A549 (cell line): ENCODE measurements around the gene ID3. TPM values are rescaled to one million over a fixed set of nuclear protein-coding genes. Genes with fewer than 3 reads are reported as not detected.
A peak's percentile ranks its signal among the peaks of the same experiment; 100 is the strongest.

Source experiments
- ATAC-seq, 2 experiments: fragments of 200-7000 bp in 1 of 2; fragments of >200 bp in 1 of 2; cut with Nextera tagmentation in 1 of 2; cut with Tn5 transposase in 1 of 2; 3 replicates each; pipeline versions ENCODE4 v1.8.0 to v1.9.1; 2018 to 2020; ENCODE audit warnings: mild to moderate bottlenecking in 1 of 2, moderate library complexity in 1 of 2
- CTCF ChIA-PET: fragments of 300-600 bp; sonication (Branson Sonifier 250); formaldehyde crosslinking; extraction: SDS; loops from one replicate; lab custom pipeline; 2021; ENCODE audit warnings: antibody characterized with exemption, inconsistent platforms; lab: Yijun Ruan, JAX
- POLR2A ChIA-PET: fragments of 350-600 bp; formaldehyde crosslinking; extraction: SDS; loops from one replicate; lab custom pipeline; 2021; ENCODE audit warnings: antibody characterized with exemption, inconsistent platforms; lab: Yijun Ruan, JAX
- DNase-seq, 2 experiments: peaks; one replicate each; pipeline versions ENCODE4 v3.0.0 to v3.0.0-alpha.2; 2011 to 2016; ENCODE audit warnings: low read depth in 1 of 2, low spot score in 1 of 2
- FAIRE-seq: peaks from 2 replicates; lab custom pipeline; 2011; peaks lifted over from hg19 to GRCh38; lab: Jason Lieb, UNC
- H3K27ac ChIP-seq, 2 experiments: fragments of >200 bp; sonication (Bioruptor Twin); formaldehyde crosslinking; 3 replicates each; pipeline ENCODE4 v1.5.1; 2016 to 2017
- H3K4me1 ChIP-seq: fragments of >200 bp; sonication (Bioruptor Twin); formaldehyde crosslinking; 3 replicates; pipeline ENCODE4 v1.6.1; 2016
- H3K4me2 ChIP-seq: fragments of >200 bp; sonication (Bioruptor Twin); formaldehyde crosslinking; 3 replicates; pipeline ENCODE4 v1.6.1; 2016
- H3K4me3 ChIP-seq: fragments of >200 bp; sonication (Bioruptor Twin); formaldehyde crosslinking; 3 replicates; pipeline ENCODE4 v1.5.1; 2016
- H3K9me3 ChIP-seq: fragments of >200 bp; sonication (Bioruptor Twin); formaldehyde crosslinking; 3 replicates; pipeline ENCODE4 v1.6.1; 2016
- BCL3 ChIP-seq: fragments of >200 bp; sonication (Bioruptor Twin); formaldehyde crosslinking; IDR thresholded peaks from 3 replicates; pipeline ENCODE4 v1.6.1; 2016
- CEBPB ChIP-seq, 2 experiments: fragments of >200 bp in 1 of 2; sonication (Bioruptor Twin) in 1 of 2; formaldehyde crosslinking in 1 of 2; IDR thresholded peaks; 2 replicates each; pipeline ENCODE4 v1.6.1; 2012 to 2016
- CHD2 ChIP-seq: fragments of 150-350 bp; IDR thresholded peaks from 2 replicates; pipeline ENCODE4 v1.6.1; 2014; ENCODE audit warnings: low read length; ENCODE audit not compliant: partially characterized antibody
- CHD4 ChIP-seq: fragments of 200-600 bp; sonication (generic); IDR thresholded peaks from 2 replicates; pipeline ENCODE4 v1.6.1; 2016; ENCODE audit warnings: antibody characterized with exemption, mild to moderate bottlenecking, borderline replicate concordance
- EP300 ChIP-seq, 2 experiments: fragments of >200 bp; sonication (Bioruptor Twin); formaldehyde crosslinking; IDR thresholded peaks; 2 replicates in 1 of 2; 3 replicates in 1 of 2; pipeline ENCODE4 v1.6.1; 2016 to 2017
- ESRRA ChIP-seq: fragments of 150-350 bp; IDR thresholded peaks from 2 replicates; pipeline ENCODE4 v1.6.1; 2014; ENCODE audit warnings: mild to moderate bottlenecking, low read length, borderline replicate concordance
- FOSB ChIP-seq: fragments of 250-450 bp; sonication (Bioruptor Pico); IDR thresholded peaks from 2 replicates; pipeline ENCODE4 v1.5.0; 2020; ENCODE audit warnings: mild to moderate bottlenecking, moderate library complexity
- FOSL2 ChIP-seq, 2 experiments: fragments of 450-650 bp in 1 of 2; fragments of >200 bp in 1 of 2; sonication (Bioruptor Twin) in 1 of 2; formaldehyde crosslinking; IDR thresholded peaks; 2 replicates each; pipeline versions ENCODE4 v1.5.0 to v1.6.1; 2016 to 2020; ENCODE audit warnings: mild to moderate bottlenecking in 1 of 2, moderate library complexity in 1 of 2
- GATA3 ChIP-seq: IDR thresholded peaks from 2 replicates; pipeline ENCODE4 v1.6.1; 2012; ENCODE audit warnings: borderline replicate concordance
- HES2 ChIP-seq: fragments of >200 bp; sonication (Bioruptor Twin); formaldehyde crosslinking; IDR thresholded peaks from 2 replicates; pipeline ENCODE4 v1.6.1; 2016
- HOXA7 ChIP-seq: fragments of 250-450 bp; sonication (Bioruptor Pico); IDR thresholded peaks from 2 replicates; pipeline ENCODE4 v1.5.0; 2020; ENCODE audit warnings: mild to moderate bottlenecking, moderate library complexity
- HOXB5 ChIP-seq: fragments of 250-450 bp; sonication (Bioruptor Pico); IDR thresholded peaks from 2 replicates; pipeline ENCODE4 v1.5.0; 2020; ENCODE audit warnings: mild to moderate bottlenecking, moderate library complexity
- JUN ChIP-seq, 2 experiments: fragments of >200 bp; sonication (Bioruptor Twin); formaldehyde crosslinking; IDR thresholded peaks; 2 replicates in 1 of 2; 3 replicates in 1 of 2; pipeline ENCODE4 v1.6.1; 2016 to 2017
- KDM1A ChIP-seq: fragments of 200-600 bp; sonication (generic); IDR thresholded peaks from 2 replicates; pipeline ENCODE4 v1.6.1; 2016; ENCODE audit warnings: low read depth, mild to moderate bottlenecking
- MAX ChIP-seq: IDR thresholded peaks from 2 replicates; pipeline ENCODE4 v1.6.1; 2012
- MYC ChIP-seq: IDR thresholded peaks from 2 replicates; pipeline ENCODE4 v1.6.1; 2012; ENCODE audit warnings: mild to moderate bottlenecking, inconsistent platforms, low read length, improper control_type of control experiment, borderline replicate concordance
- PBX3 ChIP-seq: IDR thresholded peaks from 2 replicates; pipeline ENCODE4 v1.6.1; 2012
- POLR2A ChIP-seq: IDR thresholded peaks from 2 replicates; pipeline ENCODE4 v1.6.1; 2012; ENCODE audit warnings: mild to moderate bottlenecking, low read length
- POLR2AphosphoS2 ChIP-seq: conservative IDR thresholded peaks from 2 replicates; pipeline ENCODE4 v1.6.1; 2012; ENCODE audit warnings: low read length, improper control_type of control experiment, inconsistent platforms
- RARB ChIP-seq: fragments of 250-450 bp; sonication (Bioruptor Pico); IDR thresholded peaks from 2 replicates; pipeline ENCODE4 v1.8.0; 2021; ENCODE audit warnings: mild to moderate bottlenecking, moderate library complexity
- REST ChIP-seq: fragments of 200-600 bp; sonication (generic); IDR thresholded peaks from 2 replicates; pipeline ENCODE4 v1.6.1; 2016; ENCODE audit warnings: antibody characterized with exemption, mild to moderate bottlenecking, moderate library complexity
- SREBF2 ChIP-seq: fragments of 450-650 bp; IDR thresholded peaks from 2 replicates; pipeline ENCODE4 v1.6.1; 2014; ENCODE audit warnings: mild to moderate bottlenecking, moderate library complexity
- TP53 ChIP-seq: fragments of 250-450 bp; sonication (Bioruptor Pico); IDR thresholded peaks from 2 replicates; pipeline ENCODE4 v1.5.0; 2021; ENCODE audit warnings: mild to moderate bottlenecking, moderate library complexity
- ZFP36 ChIP-seq: fragments of 450-650 bp; IDR thresholded peaks from 2 replicates; pipeline ENCODE4 v1.6.1; 2014; ENCODE audit warnings: borderline replicate concordance; ENCODE audit not compliant: partially characterized antibody
- ZSCAN20 ChIP-seq: fragments of 250-450 bp; sonication (Bioruptor Pico); IDR thresholded peaks from 2 replicates; pipeline ENCODE4 v1.8.0; 2022; ENCODE audit warnings: mild to moderate bottlenecking, moderate library complexity
- WGBS: methylation state at CpG from one replicate; pipeline ENCODE4 v1.1.6; 2017; ENCODE audit errors: missing lambda C conversion rate; 5-methylcytosine and 5-hydroxymethylcytosine counted together
- polyA plus RNA-seq, 4 experiments: library from polyadenylated mRNA; depleted of rRNA in 3 of 4; stranded (reverse); fragments of >200 nt; fragmentation: RNase III in 1 of 4; extraction: RNeasy Plus Mini Kit Qiagen cat#74134 plus additional on column Dnase treatment in 1 of 4; gene quantifications; 2 replicates in 3 of 4; 3 replicates in 1 of 4; pipeline ENCODE4 v1.2.3, GENCODE V29; 2011 to 2017

Gene ID3
- polyA plus RNA-seq, 2 of the 4 experiments (the other 2 are of a cell fraction): 171 to 336 TPM

- H3K4me1 ChIP-seq: peaks cover 49% of the 10 kb centered on the region
- POLR2A ChIA-PET: interaction anchor here (0.6 to 11.2 kb wide), 12 partner anchors 8 to 1531 kb away, joined by 3 to 168 read pairs (median 12); partner anchors contain the start of genes ELOA and RPL11
- peak overlapping the region; percentile 77 for H3K4me2 ChIP-seq
- H3K4me3 ChIP-seq: peak overlapping the region; percentile 92
- peak in 1 of 2 experiments; percentile 87 for DNase-seq
- no peak for FAIRE-seq
- CTCF ChIA-PET: interaction anchor here (0.6 to 29.3 kb wide), 10 partner anchors 11 to 89 kb away, joined by 3 to 699 read pairs (median 4); no protein-coding TSS in a partner anchor
- peak overlapping the region; percentile 96 to 98 for H3K27ac ChIP-seq
- TF ChIP-seq MYC: peak; percentile 8; the same call in 1 of the 2 replicates
- peak; percentile 61 for TF ChIP-seq MAX
- TF ChIP-seq HOXB5: 0 out of 2 replicates have a peak, but pooled peaks have one; percentile 48
- TF ChIP-seq POLR2AphosphoS2: peak; percentile 91
- no peak for TF ChIP-seq KDM1A
- TF ChIP-seq REST: peak; percentile 19; the same call in 1 of the 2 replicates
- TF ChIP-seq GATA3: peak; percentile 53; the same call in 1 of the 2 replicates
- TF ChIP-seq FOSB (CRISPR knock-in tag): peak; percentile 97
- TF ChIP-seq HES2: no peak
- TF ChIP-seq TP53: peak; percentile 92; the same call in 1 of the 2 replicates
- TF ChIP-seq JUN (IDR thresholded peaks at IDR 0.05): no peak; a peak in 2 of 5 replicates
- TF ChIP-seq SREBF2: no peak
- 0 out of 4 replicates have a peak, but pooled peaks of 1 of the 2 experiments have one; percentile 18 for TF ChIP-seq CEBPB (IDR thresholded peaks at IDR 0.05)
- peak; percentile 88; the same call in 1 of the 2 replicates for TF ChIP-seq ESRRA
- TF ChIP-seq PBX3: peak; percentile 89
- peak; percentile 97 for TF ChIP-seq HOXA7 (CRISPR knock-in tag)
- no peak for TF ChIP-seq CHD4
- TF ChIP-seq CHD2: peak; percentile 15
- peak; percentile 74 for TF ChIP-seq POLR2A
- no peak for TF ChIP-seq ZSCAN20 (CRISPR knock-in tag)
- no peak for TF ChIP-seq FOSL2 (IDR thresholded peaks at IDR 0.05)
- peak; percentile 75 for TF ChIP-seq FOSL2 (CRISPR knock-in tag; IDR thresholded peaks at IDR 0.05)
- TF ChIP-seq EP300 (IDR thresholded peaks at IDR 0.05): peak in 1 of 2 experiments; percentile 34; a peak in 1 of 5 replicates
- no peak for TF ChIP-seq ZFP36
- TF ChIP-seq RARB: peak; percentile 87
- peak; percentile 28; the same call in 1 of the 3 replicates for TF ChIP-seq BCL3
- WGBS: 0% methylated on average over 9 of the region's 9 CpGs
- ATAC-seq: peak; percentile 28 to 54
- H3K9me3 ChIP-seq: no peaks in the 10 kb centered on the region
Observed at GRCh38 chr1:23555986-23556634, 3.2 kb downstream of the ID3 start.
